Astrocyte (in vitro differentiated cells and primary cell): ENCODE results near the gene MAST2. TPM values are rescaled to one million over a fixed set of nuclear protein-coding genes. Genes with fewer than 3 reads are reported as not detected.

ENCODE experiments used
- DNase-seq: peaks from one replicate; pipeline ENCODE4 v3.0.0-alpha.2; 2010; ENCODE audit warnings: low read depth
- FAIRE-seq: peaks from 2 replicates; lab custom pipeline; 2011; peaks lifted over from hg19 to GRCh38; lab: Jason Lieb, UNC
- H2AFZ ChIP-seq: 2 replicates; pipeline ENCODE4 v1.6.0; 2012; ENCODE audit warnings: low read depth, low read length, inconsistent platforms
- H3K27ac ChIP-seq: 2 replicates; pipeline ENCODE4 v1.5.1; 2011; ENCODE audit warnings: low read depth, low read length, inconsistent platforms
- H3K27me3 ChIP-seq: 2 replicates; pipeline ENCODE4 v1.6.0; 2011; ENCODE audit warnings: low read length, inconsistent platforms; ENCODE audit not compliant: insufficient read depth
- H3K36me3 ChIP-seq: 2 replicates; pipeline ENCODE4 v1.5.1; 2011; ENCODE audit warnings: low read length, inconsistent platforms; ENCODE audit not compliant: insufficient read depth
- H3K4me1 ChIP-seq: 2 replicates; pipeline ENCODE4 v1.5.1; 2011; ENCODE audit warnings: low read length, inconsistent platforms; ENCODE audit not compliant: insufficient read depth
- H3K4me2 ChIP-seq: 2 replicates; pipeline ENCODE4 v1.6.0; 2012; ENCODE audit warnings: low read length, inconsistent platforms
- H3K4me3 ChIP-seq: 2 replicates; pipeline ENCODE4 v1.5.1; 2011; ENCODE audit warnings: low read depth, mild to moderate bottlenecking, low read length, inconsistent platforms; ENCODE audit not compliant: insufficient read depth
- H3K79me2 ChIP-seq: 2 replicates; pipeline ENCODE4 v1.6.0; 2012; ENCODE audit warnings: mild to moderate bottlenecking, low read length, inconsistent platforms; ENCODE audit not compliant: insufficient read depth
- H3K9ac ChIP-seq: 2 replicates; pipeline ENCODE4 v1.6.0; 2012; ENCODE audit warnings: mild to moderate bottlenecking, low read length, inconsistent platforms
- H3K9me3 ChIP-seq: 2 replicates; pipeline ENCODE4 v1.5.1; 2012; ENCODE audit warnings: low read depth, mild to moderate bottlenecking, low read length, inconsistent platforms; ENCODE audit not compliant: insufficient read depth
- H4K20me1 ChIP-seq: 2 replicates; pipeline ENCODE4 v1.6.0; 2012; ENCODE audit warnings: low read length, inconsistent platforms; ENCODE audit not compliant: insufficient read depth
- H3K27ac Mint-ChIP-seq: one replicate; pipeline ENCODE4 v1.8.0; 2021; ENCODE audit warnings: mild to moderate bottlenecking, mixed read lengths; ENCODE audit not compliant: unreplicated experiment
- H3K27me3 Mint-ChIP-seq: one replicate; pipeline ENCODE4 v1.8.0; 2021; ENCODE audit warnings: low read depth, mixed read lengths; ENCODE audit not compliant: unreplicated experiment
- H3K36me3 Mint-ChIP-seq: one replicate; pipeline ENCODE4 v1.8.0; 2021; ENCODE audit warnings: low read depth, mixed read lengths; ENCODE audit not compliant: unreplicated experiment
- H3K4me1 Mint-ChIP-seq: one replicate; pipeline ENCODE4 v1.8.0; 2021; ENCODE audit warnings: low read depth, mixed read lengths; ENCODE audit not compliant: unreplicated experiment
- H3K4me3 Mint-ChIP-seq: one replicate; pipeline ENCODE4 v1.8.0; 2021; ENCODE audit warnings: mild to moderate bottlenecking, moderate library complexity, mixed read lengths; ENCODE audit not compliant: unreplicated experiment
- H3K9me3 Mint-ChIP-seq: one replicate; pipeline ENCODE4 v1.8.0; 2021; ENCODE audit warnings: mild to moderate bottlenecking, mixed read lengths; ENCODE audit not compliant: unreplicated experiment
- CTCF ChIP-seq: IDR thresholded peaks from 2 replicates; pipeline ENCODE4 v1.5.1; 2011; ENCODE audit warnings: low read depth, mild to moderate bottlenecking, inconsistent platforms, low read length, moderate library complexity; ENCODE audit not compliant: insufficient read depth
- EZH2 ChIP-seq: IDR thresholded peaks from 2 replicates; pipeline ENCODE4 v1.6.1; 2012; ENCODE audit warnings: mild to moderate bottlenecking, low read length, inconsistent platforms; ENCODE audit not compliant: insufficient read depth
- total RNA-seq: library from RNA; stranded (reverse); gene quantifications from 2 replicates; pipeline ENCODE4 v1.2.1, GENCODE V29; 2021

The MAST2 gene
- total RNA-seq, 1 donor from 2014 or later: 41.0 TPM

GRCh38 chr1:45976623-45977022 lies 173.2 kb downstream of the MAST2 start:
- no peaks in the 10 kb centered on the region for H3K4me1 ChIP-seq
- H3K36me3 Mint-ChIP-seq: peaks cover 6% of the 10 kb centered on the region
- no peak for FAIRE-seq

GRCh38 chr1:45979074-45979777 lies 175.8 kb downstream of the MAST2 start:
- Mint-ChIP-seq H3K36me3 (no peaks in the 10 kb centered on the region), H3K4me3 (no peak overlapping the region), H3K27me3 (no peaks in the 10 kb centered on the region), H3K4me1 (peaks cover 4% of the 10 kb centered on the region), H3K27ac (no peak overlapping the region), H3K9me3 (no peaks in the 10 kb centered on the region)
- H3K36me3 ChIP-seq: no peaks in the 10 kb centered on the region
- no peaks in the 10 kb centered on the region for H3K9me3 ChIP-seq
- DNase-seq (peak; percentile 16), FAIRE-seq (no peak)
- no peak overlapping the region for H3K27ac ChIP-seq
- TF ChIP-seq EZH2: no peak
- TF ChIP-seq CTCF: no peak
- no peaks in the 10 kb centered on the region for H4K20me1 ChIP-seq
- no peaks in the 10 kb centered on the region for H3K27me3 ChIP-seq
- H3K4me1 ChIP-seq: no peaks in the 10 kb centered on the region
- no peak overlapping the region for H3K9ac ChIP-seq
- no peaks in the 10 kb centered on the region for H3K79me2 ChIP-seq
- H3K4me3 ChIP-seq: no peak overlapping the region
- H2AFZ ChIP-seq: no peak overlapping the region
- no peak overlapping the region for H3K4me2 ChIP-seq

More at GRCh38 chr1:45976623-45977022, 173.2 kb downstream of the MAST2 start:
- no peaks in the 10 kb centered on the region for H4K20me1 ChIP-seq
- H3K9me3 ChIP-seq: no peaks in the 10 kb centered on the region
- DNase-seq: no peak
- no peak overlapping the region for H3K4me3 ChIP-seq
- Mint-ChIP-seq H3K9me3 (no peaks in the 10 kb centered on the region), H3K4me1 (peaks cover 2% of the 10 kb centered on the region), H3K27me3 (no peaks in the 10 kb centered on the region), H3K4me3 (no peak overlapping the region), H3K27ac (no peak overlapping the region)
- no peaks in the 10 kb centered on the region for H3K79me2 ChIP-seq
- TF ChIP-seq EZH2: no peak
- no peak for TF ChIP-seq CTCF
- no peaks in the 10 kb centered on the region for H3K27me3 ChIP-seq
- no peak overlapping the region for H3K27ac ChIP-seq
- no peaks in the 10 kb centered on the region for H3K36me3 ChIP-seq
- H2AFZ ChIP-seq: no peak overlapping the region
- H3K9ac ChIP-seq: no peak overlapping the region
- no peak overlapping the region for H3K4me2 ChIP-seq

- Mint-ChIP-seq H3K4me1 (peaks cover 4% of the 10 kb centered on the region), H3K27ac (no peak overlapping the region), H3K9me3 (no peaks in the 10 kb centered on the region), H3K36me3 (no peaks in the 10 kb centered on the region), H3K27me3 (no peaks in the 10 kb centered on the region), H3K4me3 (no peak overlapping the region)
- no peaks in the 10 kb centered on the region for H3K36me3 ChIP-seq
- H2AFZ ChIP-seq: no peak overlapping the region
- H3K4me3 ChIP-seq: no peak overlapping the region
- TF ChIP-seq CTCF (no peak), EZH2 (no peak)
- no peaks in the 10 kb centered on the region for H3K9me3 ChIP-seq
- no peak overlapping the region for H3K4me2 ChIP-seq
- H3K4me1 ChIP-seq: no peaks in the 10 kb centered on the region
- no peaks in the 10 kb centered on the region for H3K27me3 ChIP-seq
- H4K20me1 ChIP-seq: no peaks in the 10 kb centered on the region
- no peak overlapping the region for H3K9ac ChIP-seq
- DNase-seq (no peak), FAIRE-seq (no peak)
- no peaks in the 10 kb centered on the region for H3K79me2 ChIP-seq
- no peak overlapping the region for H3K27ac ChIP-seq
Measured at GRCh38 chr1:45979778-45980176, 176.4 kb downstream of the MAST2 start.
